ENCODE data around the gene GNG3. TPM values are rescaled to one million over a fixed set of nuclear protein-coding genes. Genes with fewer than 3 reads are reported as not detected.
A peak's percentile ranks its signal among the peaks of the same experiment; 100 is the strongest.
"Not testable (repeated sequence)": the region's sequence is repeated elsewhere in the genome, so short reads cannot be mapped to it uniquely, and the experiment has no call there.

GNG3 gene
- total RNA-seq, 2 experiments from 2014 or later = not detected

DNA sequence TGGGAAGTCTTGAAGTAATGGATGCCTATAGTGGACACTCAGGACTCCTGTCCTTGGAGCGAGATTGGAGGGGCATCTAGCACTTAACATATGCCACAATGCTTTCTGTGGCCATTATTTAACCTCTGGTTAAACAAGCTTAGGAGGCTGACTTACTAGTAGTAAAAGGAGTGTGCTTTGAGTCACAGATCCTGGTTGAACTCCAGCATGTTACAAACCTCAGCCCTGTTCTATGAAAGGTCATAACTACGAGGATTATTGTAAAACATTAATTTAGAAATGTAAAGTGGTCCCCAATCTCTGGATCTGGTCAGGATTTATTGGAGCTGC is 34.3 kb upstream of the GNG3 start:
- H3K4me3 Mint-ChIP-seq = peak overlapping the region; percentile 91
- POLR2A ChIA-PET = interaction anchor here (0.6 to 9.6 kb wide), 13 partner anchors 8 to 706 kb away, joined by 3 to 73 read pairs (median 20); partner anchors contain the start of genes B3GAT3, BSCL2, C11orf98 and CSKMT
- no peak for DNase-seq
- no peaks in the 10 kb centered on the region for H3K27me3 Mint-ChIP-seq
- peaks cover 69% of the 10 kb centered on the region for H3K4me1 Mint-ChIP-seq
- peak overlapping the region; percentile 91 for H3K27ac Mint-ChIP-seq
- peaks cover 53% of the 10 kb centered on the region for H3K36me3 Mint-ChIP-seq (ENCODE audit: low read depth)
- CTCF ChIA-PET = interaction anchor here (0.8 to 2.6 kb wide), 4 partner anchors 21 to 280 kb away, joined by 4 to 13 read pairs (median 6); no protein-coding TSS in a partner anchor
- no peaks in the 10 kb centered on the region for H3K9me3 Mint-ChIP-seq

DNA sequence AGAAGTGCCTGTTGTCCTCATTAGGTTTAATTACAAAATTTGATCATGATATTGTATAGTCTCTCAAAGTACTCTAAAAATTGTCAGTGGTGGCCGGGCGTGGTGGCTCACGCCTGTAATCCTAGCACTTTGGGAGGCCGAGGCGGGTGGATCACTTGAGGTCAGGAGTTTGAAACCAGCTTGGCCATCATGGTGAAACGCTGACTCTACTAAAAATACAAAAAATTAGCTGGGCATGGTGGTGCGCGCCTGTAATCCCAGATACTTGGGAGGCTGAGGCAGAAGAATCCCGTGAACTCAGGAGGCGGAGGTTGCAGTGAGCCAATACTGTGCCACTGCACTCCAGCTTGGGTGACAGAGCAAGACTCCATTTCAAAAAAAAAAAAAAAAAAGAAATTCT is 32.1 kb upstream of the GNG3 start:
- not testable (repeated sequence) for H3K27me3 Mint-ChIP-seq, DNase-seq, H3K4me3 Mint-ChIP-seq, H3K9me3 Mint-ChIP-seq, H3K27ac Mint-ChIP-seq
- CTCF ChIA-PET = interaction anchor here (0.7 to 1.0 kb wide), 2 partner anchors 20 to 84 kb away, joined by 4 to 8 read pairs; partner anchors contain the start of gene TUT1
- H3K4me1 Mint-ChIP-seq = peaks cover 57% of the 10 kb centered on the region
- H3K36me3 Mint-ChIP-seq (ENCODE audit: low read depth) = peaks cover 48% of the 10 kb centered on the region
- POLR2A ChIA-PET = interaction anchor here (2.1 to 6.6 kb wide), 3 partner anchors 10 to 84 kb away, joined by 6 to 105 read pairs (median 12); partner anchors contain the start of genes B3GAT3, C11orf98, CSKMT and TUT1

DNA sequence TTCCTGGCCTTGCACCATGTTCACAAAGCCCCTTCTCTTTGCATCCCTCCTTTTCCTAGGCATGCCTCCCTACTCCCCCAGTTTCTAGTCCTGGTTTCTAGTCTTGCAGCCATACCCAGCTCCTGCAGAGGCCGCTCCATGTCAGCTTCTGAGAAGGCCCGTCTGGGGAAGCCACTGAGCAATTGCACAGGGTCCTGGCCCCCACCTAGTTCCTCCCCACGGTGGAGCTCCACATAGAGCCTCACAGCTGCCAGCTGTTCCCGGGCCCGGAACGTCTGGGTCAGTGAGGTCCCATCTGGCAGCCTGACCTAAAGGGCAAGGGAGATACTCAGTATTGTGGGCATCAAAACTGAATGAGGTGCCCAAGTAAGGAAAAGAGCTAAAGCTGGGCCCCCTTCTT is 30.8 kb upstream of the GNG3 start:
- peaks cover 39% of the 10 kb centered on the region for H3K36me3 Mint-ChIP-seq (ENCODE audit: low read depth)
- no peak for DNase-seq
- POLR2A ChIA-PET = interaction anchor here (1.3 to 6.6 kb wide), 6 partner anchors 11 to 180 kb away, joined by 3 to 105 read pairs (median 6); partner anchors contain the start of genes C11orf98, CSKMT, EEF1G and TUT1
- H3K27me3 Mint-ChIP-seq = no peaks in the 10 kb centered on the region
- H3K9me3 Mint-ChIP-seq = no peaks in the 10 kb centered on the region
- H3K4me3 Mint-ChIP-seq = peak overlapping the region; percentile 40
- H3K27ac Mint-ChIP-seq = no peak overlapping the region
- peaks cover 58% of the 10 kb centered on the region for H3K4me1 Mint-ChIP-seq
- CTCF ChIA-PET = interaction anchor here (0.8 to 1.7 kb wide), 4 partner anchors 12 to 85 kb away, joined by 3 to 7 read pairs (median 4); partner anchors contain the start of genes C11orf98, CSKMT, EML3 and TUT1

DNA sequence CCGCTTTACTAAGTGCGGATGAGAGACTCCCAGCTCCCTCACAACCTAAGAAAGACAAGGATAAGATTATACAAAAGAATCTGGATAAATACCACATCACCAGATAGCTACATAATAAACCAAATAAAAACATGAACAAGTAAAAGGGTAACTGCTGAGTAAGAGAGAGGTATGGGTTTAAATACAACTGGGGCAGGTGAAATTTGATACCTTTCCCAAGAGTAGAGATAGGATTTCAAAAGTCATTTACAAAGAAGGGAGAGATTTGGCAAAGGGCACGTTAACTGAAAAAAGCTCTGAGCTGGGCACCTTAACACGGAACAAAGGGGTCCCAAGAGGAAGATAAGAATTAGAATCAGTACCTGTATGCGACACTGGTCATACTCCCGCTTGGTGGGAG is 30.3 kb upstream of the GNG3 start:
- no peak for DNase-seq
- no peaks in the 10 kb centered on the region for H3K9me3 Mint-ChIP-seq
- H3K36me3 Mint-ChIP-seq (ENCODE audit: low read depth) = peaks cover 37% of the 10 kb centered on the region
- H3K4me1 Mint-ChIP-seq = peaks cover 57% of the 10 kb centered on the region
- ChIA-PET POLR2A (interaction anchor here (1.3 to 6.6 kb wide), 6 partner anchors 11 to 179 kb away, joined by 3 to 105 read pairs (median 6); partner anchors contain the start of genes C11orf98, CSKMT, EEF1G and TUT1), CTCF (interaction anchor here (0.8 to 1.7 kb wide), 4 partner anchors 12 to 86 kb away, joined by 3 to 7 read pairs (median 4); partner anchors contain the start of genes C11orf98, CSKMT, EML3 and TUT1)
- H3K27me3 Mint-ChIP-seq = no peaks in the 10 kb centered on the region
- no peak overlapping the region for H3K27ac Mint-ChIP-seq
- peak overlapping the region; percentile 40 for H3K4me3 Mint-ChIP-seq

DNA sequence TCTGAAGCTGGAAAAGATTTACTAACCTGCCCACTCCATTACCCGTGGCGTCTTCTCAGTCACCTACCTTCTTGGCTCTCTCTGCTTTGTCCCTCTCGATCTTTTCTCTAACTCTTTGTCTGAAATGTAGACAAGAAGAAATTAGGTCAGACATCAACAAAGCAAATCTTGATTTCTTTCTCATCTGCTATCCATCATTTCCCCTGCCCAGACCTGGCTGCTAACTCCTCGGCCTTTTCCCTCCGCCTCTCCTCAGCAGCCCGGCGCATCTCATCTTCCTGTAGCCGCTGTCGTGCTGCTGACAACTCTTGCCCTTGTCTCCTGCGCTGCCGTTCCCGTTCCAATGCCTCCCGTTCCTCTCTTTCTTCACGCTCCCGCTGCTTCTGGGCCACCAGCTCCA is 29.8 kb upstream of the GNG3 start:
- Mint-ChIP-seq H3K9me3 (no peaks in the 10 kb centered on the region), H3K4me1 (peaks cover 51% of the 10 kb centered on the region), H3K36me3 (ENCODE audit: low read depth) (peaks cover 37% of the 10 kb centered on the region), H3K27me3 (no peaks in the 10 kb centered on the region), H3K4me3 (peak overlapping the region; percentile 88), H3K27ac (peak overlapping the region; percentile 78)
- no peak for DNase-seq
- ChIA-PET CTCF (interaction anchor here (0.8 to 1.7 kb wide), 4 partner anchors 13 to 86 kb away, joined by 3 to 7 read pairs (median 4); partner anchors contain the start of genes C11orf98, CSKMT, EML3 and TUT1), POLR2A (interaction anchor here (1.0 to 6.6 kb wide), 6 partner anchors 8 to 179 kb away, joined by 3 to 105 read pairs (median 6); partner anchors contain the start of genes C11orf98, CSKMT, EEF1G and TUT1)

DNA sequence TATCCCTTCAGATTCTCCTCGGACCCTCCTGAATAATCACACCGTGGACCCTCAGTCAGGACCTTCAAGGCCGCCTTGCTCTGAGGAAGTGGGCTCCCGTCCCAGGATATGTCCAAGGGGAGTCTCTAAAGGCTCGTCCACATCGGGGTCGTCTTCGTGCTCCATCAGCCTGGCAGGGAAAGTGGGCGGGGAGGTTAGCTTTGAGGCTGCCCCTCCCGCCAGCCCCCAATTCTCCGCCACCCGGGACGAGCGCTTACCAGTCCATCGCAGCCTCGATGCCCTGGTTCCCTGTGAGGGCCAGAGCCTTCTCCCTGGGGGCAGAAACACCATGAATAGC is 29.1 kb upstream of the GNG3 start:
- Mint-ChIP-seq H3K9me3 (no peaks in the 10 kb centered on the region), H3K4me3 (peak overlapping the region; percentile 88), H3K36me3 (ENCODE audit: low read depth) (peaks cover 34% of the 10 kb centered on the region), H3K27ac (peak overlapping the region; percentile 78), H3K27me3 (no peaks in the 10 kb centered on the region), H3K4me1 (peaks cover 44% of the 10 kb centered on the region)
- ChIA-PET CTCF (interaction anchor here (3.6 kb wide), 1 partner anchor 16 kb away, joined by 32 read pairs; no protein-coding TSS in a partner anchor), POLR2A (interaction anchor here (0.8 to 6.6 kb wide), 9 partner anchors 9 to 204 kb away, joined by 3 to 105 read pairs (median 5); partner anchors contain the start of genes C11orf98, CSKMT, EEF1G and INTS5)
- DNase-seq = no peak

DNA sequence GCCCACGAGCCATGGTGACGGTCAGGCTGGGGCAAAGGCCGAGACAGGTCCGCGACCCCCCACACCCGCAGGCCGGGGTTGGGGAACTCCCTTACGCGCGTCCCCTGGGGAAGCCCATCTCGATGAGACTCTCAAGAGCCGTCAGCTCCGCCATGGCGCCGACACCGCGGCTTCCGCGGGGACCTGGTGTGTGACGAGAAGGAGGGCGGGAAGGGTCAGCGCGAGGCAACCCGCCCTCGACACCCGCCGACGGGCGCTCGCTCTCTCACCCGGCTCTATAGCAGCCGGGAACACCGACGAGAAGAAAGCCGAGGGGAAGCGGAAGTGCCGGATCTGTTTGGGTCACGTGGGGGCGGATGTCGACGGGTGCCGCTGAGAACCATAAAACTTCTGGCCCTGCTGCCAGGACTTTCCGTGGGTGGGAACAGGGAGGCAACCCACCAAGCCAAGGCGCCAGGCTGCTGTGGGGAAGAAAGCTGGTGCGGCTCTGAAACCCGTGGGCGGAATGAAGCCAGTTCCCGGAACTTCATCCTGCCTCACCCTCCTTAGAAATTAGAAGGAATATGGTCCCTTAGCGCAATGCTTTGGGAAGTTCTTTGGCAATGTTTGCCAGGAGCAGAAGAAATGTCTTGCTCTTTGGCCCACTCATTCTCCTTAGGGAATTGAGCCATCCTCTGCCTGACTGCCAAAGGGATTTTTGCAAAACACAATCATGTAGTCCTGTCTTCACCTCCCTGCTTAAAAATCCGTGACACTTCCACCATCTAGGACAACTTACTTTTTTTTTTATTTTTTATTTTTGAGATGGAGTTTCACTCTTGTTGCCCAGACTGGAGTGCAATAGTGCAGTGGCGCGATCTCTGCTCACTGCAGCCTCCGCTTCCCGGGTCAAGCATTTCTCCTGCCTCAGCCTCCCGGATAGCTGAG is 28.4 kb upstream of the GNG3 start, which contains the start of gene UBXN1:
Gene UBXN1, minus strand, starts transcription at position 304 of the 927 bp plus-strand sequence. Its CDS starts 150 bp downstream, at position 154.
- CTCF ChIA-PET = interaction anchor here (0.5 to 3.6 kb wide), 5 partner anchors 7 to 51 kb away, joined by 3 to 32 read pairs (median 3); partner anchors contain the start of genes HNRNPUL2, LBHD1 and UQCC3
- Mint-ChIP-seq H3K27me3 (no peaks in the 10 kb centered on the region), H3K27ac (peak within 1 kb of the TSS; percentile 78), H3K4me1 (peaks cover 40% of the 10 kb centered on the region), H3K36me3 (ENCODE audit: low read depth) (peaks cover 30% of the 10 kb centered on the region), H3K4me3 (peak within 1 kb of the TSS; percentile 88), H3K9me3 (no peaks in the 10 kb centered on the region)
- POLR2A ChIA-PET = interaction anchor here (0.8 to 6.6 kb wide), 18 partner anchors 7 to 203 kb away, joined by 3 to 105 read pairs (median 5); partner anchors contain the start of genes BSCL2, C11orf98, CSKMT and EEF1G
- DNase-seq = peak; percentile 87

DNA sequence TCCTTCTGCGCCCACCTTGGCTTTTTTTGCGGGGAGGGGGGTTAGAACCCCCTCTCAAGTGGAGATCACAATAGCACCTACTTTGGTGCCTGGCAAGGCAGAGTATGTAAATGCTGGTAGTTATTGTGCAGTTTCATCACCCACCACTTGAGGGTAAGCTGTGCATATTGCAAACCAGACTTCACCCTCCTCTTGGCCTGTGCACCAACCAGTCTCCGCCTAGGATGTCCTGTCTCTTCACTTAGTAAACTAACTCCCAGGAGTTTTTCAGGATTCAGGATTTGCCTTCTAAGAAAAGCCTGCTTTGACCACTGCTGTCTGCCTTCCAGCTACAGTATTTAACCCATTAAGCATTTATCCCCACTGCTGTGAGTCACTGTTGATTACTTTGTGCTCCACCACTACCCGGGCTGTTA is 26.6 kb upstream of the GNG3 start:
- Mint-ChIP-seq H3K27ac (peak overlapping the region; percentile 69), H3K27me3 (no peaks in the 10 kb centered on the region), H3K4me3 (peak overlapping the region; percentile 58), H3K9me3 (no peaks in the 10 kb centered on the region), H3K36me3 (ENCODE audit: low read depth) (peaks cover 23% of the 10 kb centered on the region), H3K4me1 (peaks cover 37% of the 10 kb centered on the region)
- DNase-seq = peak; percentile 51
- POLR2A ChIA-PET = interaction anchor here (0.5 to 6.6 kb wide), 18 partner anchors 9 to 1451 kb away, joined by 3 to 105 read pairs (median 4); partner anchors contain the start of genes B3GAT3, C11orf98, CSKMT and HNRNPUL2
- CTCF ChIA-PET = interaction anchor here (0.5 to 3.6 kb wide), 26 partner anchors 9 to 298 kb away, joined by 3 to 32 read pairs (median 4); partner anchors contain the start of genes C11orf98, CSKMT, EEF1G and LBHD1

DNA sequence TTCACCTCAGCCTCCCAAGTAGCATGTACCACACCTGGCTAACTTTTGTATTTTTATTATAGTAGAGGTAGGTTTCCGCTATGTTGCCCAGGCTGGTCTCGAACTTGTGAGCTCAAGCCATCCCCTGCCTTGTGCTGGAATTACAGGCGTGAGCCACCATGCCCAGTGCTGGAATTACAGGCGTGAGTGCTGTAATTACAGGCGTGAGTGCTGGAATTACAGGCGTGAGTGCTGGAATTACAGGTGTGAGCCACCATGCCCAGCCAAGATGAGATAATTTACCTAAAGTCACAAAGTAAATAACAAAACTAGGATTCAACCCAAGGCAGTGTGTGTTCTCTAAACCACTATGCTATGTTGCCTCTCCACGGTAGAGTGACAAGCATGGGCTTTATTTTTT is 25.0 kb upstream of the GNG3 start:
- Mint-ChIP-seq H3K4me3 (no peak overlapping the region), H3K27me3 (no peaks in the 10 kb centered on the region), H3K9me3 (no peaks in the 10 kb centered on the region), H3K27ac (no peak overlapping the region), H3K4me1 (peaks cover 23% of the 10 kb centered on the region), H3K36me3 (ENCODE audit: low read depth) (peaks cover 12% of the 10 kb centered on the region)
- DNase-seq = no peak
- CTCF ChIA-PET = no interaction called here
- POLR2A ChIA-PET = interaction anchor here (1.6 to 3.1 kb wide), 2 partner anchors 9 to 10 kb away, joined by 6 to 30 read pairs; partner anchors contain the start of genes LBHD1 and UQCC3

DNA sequence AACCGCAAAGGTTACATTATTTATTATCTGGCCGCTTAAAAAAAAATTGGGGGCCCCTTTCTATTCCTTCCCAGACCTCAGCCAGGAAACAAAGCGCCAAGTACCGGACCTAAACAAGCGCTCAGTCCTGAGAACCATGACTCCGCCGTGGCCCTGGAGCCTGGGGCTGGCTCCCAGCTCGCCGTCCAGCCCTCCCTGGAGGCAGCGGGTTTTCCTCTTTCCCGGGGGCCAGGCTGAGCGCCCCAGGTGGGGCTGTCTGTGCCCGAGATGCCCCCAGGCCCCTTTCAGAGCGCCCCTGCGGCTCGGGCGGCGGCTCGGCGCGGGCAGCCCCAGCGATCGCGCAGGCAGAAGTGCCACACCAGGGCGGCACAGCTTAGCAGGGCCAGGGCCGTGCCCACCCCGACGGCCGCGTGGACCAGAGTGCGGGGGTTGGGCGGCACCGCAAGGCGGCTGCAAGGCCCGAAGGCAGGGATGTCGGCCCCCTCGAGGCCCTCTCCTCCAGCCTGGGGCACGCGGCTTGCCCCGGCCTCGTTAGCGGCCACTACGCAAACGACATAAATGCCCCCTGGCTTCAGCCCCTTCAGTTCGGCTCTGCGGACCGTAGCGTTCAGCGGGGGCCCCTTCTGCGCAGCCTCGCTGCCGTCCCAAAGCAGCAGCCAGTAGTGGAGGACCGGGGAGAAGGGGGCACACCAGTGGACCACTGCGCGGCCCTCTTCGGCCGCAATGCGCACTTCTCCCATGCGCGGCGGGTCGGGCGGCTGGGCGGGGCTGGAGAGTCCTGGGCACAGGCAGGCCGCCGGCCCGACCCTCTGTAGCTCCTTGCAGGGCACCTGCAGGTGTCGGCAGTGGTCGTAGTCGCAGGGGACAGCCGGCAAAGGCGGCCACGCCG is 19.7 kb upstream of the GNG3 start:
- no peak overlapping the region for H3K27ac Mint-ChIP-seq
- peaks cover 4% of the 10 kb centered on the region for H3K27me3 Mint-ChIP-seq
- no peaks in the 10 kb centered on the region for H3K4me1 Mint-ChIP-seq
- CTCF ChIA-PET = no interaction called here
- H3K4me3 Mint-ChIP-seq = no peak overlapping the region
- DNase-seq = no peak
- POLR2A ChIA-PET = no interaction called here
- H3K36me3 Mint-ChIP-seq (ENCODE audit: low read depth) = peaks cover 22% of the 10 kb centered on the region
- H3K9me3 Mint-ChIP-seq = no peaks in the 10 kb centered on the region

DNA sequence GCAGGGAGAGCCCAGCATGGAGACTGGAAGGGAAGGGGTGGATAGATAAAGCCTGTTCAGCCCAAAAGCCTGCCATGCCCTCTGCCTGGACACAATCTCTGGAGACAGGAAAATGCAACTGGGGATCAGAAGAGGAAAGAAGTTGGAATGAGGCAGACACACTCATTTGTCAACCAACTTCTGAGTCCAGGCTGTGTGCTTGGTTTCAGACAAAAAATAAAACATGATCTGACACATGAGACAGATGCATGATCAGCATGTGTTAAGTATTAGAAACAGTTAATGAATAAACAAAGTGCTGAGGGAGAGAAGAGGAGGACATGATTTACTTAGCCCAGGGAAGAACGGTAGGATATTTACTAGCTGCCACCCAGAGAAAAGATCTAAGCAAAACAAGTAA is 19.0 kb upstream of the GNG3 start:
- Mint-ChIP-seq H3K27me3 (peaks cover 4% of the 10 kb centered on the region), H3K36me3 (ENCODE audit: low read depth) (peaks cover 25% of the 10 kb centered on the region), H3K4me1 (no peaks in the 10 kb centered on the region), H3K9me3 (no peaks in the 10 kb centered on the region), H3K4me3 (no peak overlapping the region), H3K27ac (no peak overlapping the region)
- CTCF ChIA-PET = interaction anchor here (0.6 to 1.7 kb wide), 2 partner anchors 177 to 263 kb away, joined by 4 read pairs; no protein-coding TSS in a partner anchor
- POLR2A ChIA-PET = interaction anchor here (0.9 kb wide), 1 partner anchor 65 kb away, joined by 3 read pairs; the partner anchor contains the start of gene ZBTB3
- DNase-seq = no peak
